Measurements from ENCODE around the gene OR4K15. TPM values are rescaled to one million over a fixed set of nuclear protein-coding genes. Genes with fewer than 3 reads are reported as not detected.

OR4K15 gene
- polyA plus RNA-seq, 3 donors = not detected

DNA sequence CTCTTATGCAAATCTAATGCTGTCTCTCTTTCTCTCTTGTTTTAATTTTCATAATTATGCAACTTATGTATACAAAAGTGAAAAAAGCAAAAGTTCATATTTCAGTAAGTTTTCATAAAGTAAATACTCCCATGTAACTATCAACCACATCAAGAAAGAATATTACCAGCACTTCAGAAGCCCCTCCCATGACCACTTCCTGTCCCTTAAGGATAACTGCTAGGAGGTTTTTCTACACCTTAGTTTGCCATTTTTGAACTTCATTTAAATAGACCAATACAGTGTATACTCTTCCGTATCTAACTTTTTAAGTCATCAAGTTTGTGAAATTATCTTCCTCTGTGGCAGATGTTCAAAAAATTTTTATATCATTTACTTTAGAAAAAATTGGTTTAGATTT is 547 bp upstream of the OR4K15 start:
- H3K36me3 Mint-ChIP-seq = no peaks in the 10 kb centered on the region
- no peak for DNase-seq
- no peak overlapping the region for H2AFZ ChIP-seq (ENCODE audit: insufficient read depth, low read depth, low read length, poor library complexity, severe bottlenecking)

DNA sequence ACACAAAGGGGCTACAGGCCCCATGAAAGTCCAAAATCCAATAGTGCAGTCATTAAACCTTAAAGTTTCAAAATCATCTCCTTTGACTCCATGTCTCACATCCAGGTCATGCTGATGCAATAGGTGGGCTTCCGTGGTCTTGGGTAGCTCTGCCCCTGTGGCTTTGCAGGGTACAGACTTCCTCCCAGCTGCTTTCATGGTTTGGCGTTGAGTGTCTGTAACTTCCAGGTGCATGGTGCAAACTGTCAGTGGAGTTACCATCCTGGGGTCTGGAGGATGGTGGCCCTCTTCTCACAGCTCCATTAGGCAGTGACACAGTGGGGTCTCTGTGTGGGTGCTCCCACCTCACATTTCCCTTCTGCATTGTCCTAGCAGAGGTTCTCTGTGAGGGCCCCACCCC is 18.0 kb downstream of the OR4K15 start:
- 40% methylated on average over 1 of the region's 2 CpGs for WGBS (ENCODE audit: insufficient coverage)
- H3K9me3 Mint-ChIP-seq = peaks cover 5 to 14% (median 7%) of the 10 kb centered on the region in 7 donors
- TF ChIP-seq, protein P1, sequence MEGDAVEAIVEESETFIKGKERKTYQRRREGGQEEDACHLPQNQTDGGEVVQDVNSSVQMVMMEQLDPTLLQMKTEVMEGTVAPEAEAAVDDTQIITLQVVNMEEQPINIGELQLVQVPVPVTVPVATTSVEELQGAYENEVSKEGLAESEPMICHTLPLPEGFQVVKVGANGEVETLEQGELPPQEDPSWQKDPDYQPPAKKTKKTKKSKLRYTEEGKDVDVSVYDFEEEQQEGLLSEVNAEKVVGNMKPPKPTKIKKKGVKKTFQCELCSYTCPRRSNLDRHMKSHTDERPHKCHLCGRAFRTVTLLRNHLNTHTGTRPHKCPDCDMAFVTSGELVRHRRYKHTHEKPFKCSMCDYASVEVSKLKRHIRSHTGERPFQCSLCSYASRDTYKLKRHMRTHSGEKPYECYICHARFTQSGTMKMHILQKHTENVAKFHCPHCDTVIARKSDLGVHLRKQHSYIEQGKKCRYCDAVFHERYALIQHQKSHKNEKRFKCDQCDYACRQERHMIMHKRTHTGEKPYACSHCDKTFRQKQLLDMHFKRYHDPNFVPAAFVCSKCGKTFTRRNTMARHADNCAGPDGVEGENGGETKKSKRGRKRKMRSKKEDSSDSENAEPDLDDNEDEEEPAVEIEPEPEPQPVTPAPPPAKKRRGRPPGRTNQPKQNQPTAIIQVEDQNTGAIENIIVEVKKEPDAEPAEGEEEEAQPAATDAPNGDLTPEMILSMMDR (IDR thresholded peaks at IDR 0.05) = no peak

More for the DNA sequence above, 547 bp upstream of the OR4K15 start:
- no peaks in the 10 kb centered on the region for H3K36me3 ChIP-seq (replicated peaks in 1 of 2; ENCODE audit: control insufficient read depth in 1 of 2, insufficient read depth in 2 of 2, low read length in 2 of 2)
- H3K9ac ChIP-seq (ENCODE audit: insufficient read depth, low read length, poor library complexity, severe bottlenecking) = no peak overlapping the region
- intact Hi-C loops (cut with micrococcal nuclease) = no loop called here
- H3K4me3 ChIP-seq (replicated peaks in 1 of 3; ENCODE audit: low read depth in 2 of 3, low read length in 3 of 3) = no peak overlapping the region
- H3K4me1 ChIP-seq (ENCODE audit: control insufficient read depth in 1 of 2, insufficient read depth in 2 of 2, low read length in 2 of 2) = no peaks in the 10 kb centered on the region
- no peak overlapping the region for H3K27ac Mint-ChIP-seq
- no peaks in the 10 kb centered on the region for H3K9me3 Mint-ChIP-seq
- no CpG with 5 or more reads among the region's 1 CpG for WGBS (ENCODE audit: insufficient coverage)
- no peaks in the 10 kb centered on the region for H3K4me1 Mint-ChIP-seq
- H3K27me3 Mint-ChIP-seq (ENCODE audit: low read depth in 3 of 3) = peaks cover 0 to 2% (median 0%) of the 10 kb centered on the region in 3 donors
- no peaks in the 10 kb centered on the region for H3K27me3 ChIP-seq (ENCODE audit: control insufficient read depth in 2 of 2, insufficient read depth in 2 of 2, low read length in 2 of 2)
- no peak overlapping the region for H3K27ac ChIP-seq (ENCODE audit: low read depth in 1 of 2, low read length in 2 of 2)
- H4K20me1 ChIP-seq (ENCODE audit: insufficient read depth, low read length) = no peaks in the 10 kb centered on the region
- H3K79me2 ChIP-seq (ENCODE audit: insufficient read depth, low read length) = no peaks in the 10 kb centered on the region
- H3K4me3 Mint-ChIP-seq = no peak overlapping the region
- no peaks in the 10 kb centered on the region for H3K9me3 ChIP-seq (replicated peaks in 1 of 2; ENCODE audit: control insufficient read depth in 1 of 2, insufficient read depth in 1 of 2, low read length in 2 of 2)
- TF ChIP-seq, protein P1 (IDR thresholded peaks at IDR 0.05) = no peak
- H3K4me2 ChIP-seq (replicated peaks; ENCODE audit: extremely low read depth, low read length, poor library complexity, severe bottlenecking) = no peak overlapping the region

More for the DNA sequence above, 18.0 kb downstream of the OR4K15 start:
- Mint-ChIP-seq H3K4me3 (no peak overlapping the region), H3K4me1 (no peaks in the 10 kb centered on the region), H3K27ac (peak overlapping the region in 1 of 7 donors; percentile 4), H3K36me3 (no peaks in the 10 kb centered on the region), H3K27me3 (ENCODE audit: low read depth in 3 of 3) (peaks cover 0 to 7% (median 5%) of the 10 kb centered on the region in 3 donors)
- Histone ChIP-seq H3K4me2 (replicated peaks; ENCODE audit: extremely low read depth, low read length, poor library complexity, severe bottlenecking) (no peak overlapping the region), H3K4me1 (ENCODE audit: control insufficient read depth in 1 of 2, insufficient read depth in 2 of 2, low read length in 2 of 2) (no peaks in the 10 kb centered on the region), H2AFZ (ENCODE audit: insufficient read depth, low read depth, low read length, poor library complexity, severe bottlenecking) (no peak overlapping the region), H3K27me3 (ENCODE audit: control insufficient read depth in 2 of 2, insufficient read depth in 2 of 2, low read length in 2 of 2) (no peaks in the 10 kb centered on the region), H3K36me3 (replicated peaks in 1 of 2; ENCODE audit: control insufficient read depth in 1 of 2, insufficient read depth in 2 of 2, low read length in 2 of 2) (no peaks in the 10 kb centered on the region), H3K9me3 (replicated peaks in 1 of 2; ENCODE audit: control insufficient read depth in 1 of 2, insufficient read depth in 1 of 2, low read length in 2 of 2) (peaks cover 4 to 8% of the 10 kb centered on the region in 2 donors), H3K27ac (ENCODE audit: low read depth in 1 of 2, low read length in 2 of 2) (no peak overlapping the region), H4K20me1 (ENCODE audit: insufficient read depth, low read length) (no peaks in the 10 kb centered on the region), H3K4me3 (replicated peaks in 1 of 3; ENCODE audit: low read depth in 2 of 3, low read length in 3 of 3) (no peak overlapping the region), H3K9ac (ENCODE audit: insufficient read depth, low read length, poor library complexity, severe bottlenecking) (no peak overlapping the region), H3K79me2 (ENCODE audit: insufficient read depth, low read length) (no peaks in the 10 kb centered on the region)
- intact Hi-C loops (cut with micrococcal nuclease) = no loop called here
- DNase-seq = no peak
